ENCODE measurements around the gene LDAH.

The LDAH gene

DNA sequence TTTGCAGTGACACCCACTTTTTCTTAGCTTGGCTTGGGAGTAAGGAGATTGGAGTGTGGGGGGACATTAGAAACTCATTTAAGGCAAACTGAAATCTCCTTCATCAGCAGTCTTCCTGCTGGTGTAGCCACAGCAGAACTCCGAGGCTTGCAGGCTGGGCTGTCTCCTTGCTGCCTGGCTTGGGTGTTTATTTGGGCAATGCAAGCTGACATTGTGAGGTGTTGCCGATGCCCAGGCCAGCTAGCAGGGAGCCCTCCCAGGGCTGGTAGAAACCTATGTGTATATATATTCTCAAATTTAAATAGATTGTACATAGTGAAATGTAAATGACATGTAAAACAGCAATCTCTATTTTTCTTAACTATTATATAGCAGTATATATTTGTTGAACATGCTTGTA, 144.1 kb downstream of the LDAH start:
- no peak for FAIRE-seq

DNA sequence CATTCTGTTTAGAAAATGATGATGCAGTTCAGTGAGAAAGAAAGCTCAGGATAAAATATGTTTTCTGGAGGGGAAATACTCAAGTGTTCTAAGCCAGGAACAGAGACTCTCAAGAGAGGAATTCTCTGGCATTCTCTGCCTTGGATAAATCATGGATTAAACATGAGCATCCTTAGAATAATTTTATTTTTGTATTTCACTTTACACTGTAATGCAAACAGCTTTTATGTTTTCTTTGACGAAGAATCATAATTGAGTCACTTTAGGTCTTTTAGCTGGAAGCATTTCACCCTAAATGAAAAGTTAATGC, 144.9 kb downstream of the LDAH start:
- no peak for FAIRE-seq

DNA sequence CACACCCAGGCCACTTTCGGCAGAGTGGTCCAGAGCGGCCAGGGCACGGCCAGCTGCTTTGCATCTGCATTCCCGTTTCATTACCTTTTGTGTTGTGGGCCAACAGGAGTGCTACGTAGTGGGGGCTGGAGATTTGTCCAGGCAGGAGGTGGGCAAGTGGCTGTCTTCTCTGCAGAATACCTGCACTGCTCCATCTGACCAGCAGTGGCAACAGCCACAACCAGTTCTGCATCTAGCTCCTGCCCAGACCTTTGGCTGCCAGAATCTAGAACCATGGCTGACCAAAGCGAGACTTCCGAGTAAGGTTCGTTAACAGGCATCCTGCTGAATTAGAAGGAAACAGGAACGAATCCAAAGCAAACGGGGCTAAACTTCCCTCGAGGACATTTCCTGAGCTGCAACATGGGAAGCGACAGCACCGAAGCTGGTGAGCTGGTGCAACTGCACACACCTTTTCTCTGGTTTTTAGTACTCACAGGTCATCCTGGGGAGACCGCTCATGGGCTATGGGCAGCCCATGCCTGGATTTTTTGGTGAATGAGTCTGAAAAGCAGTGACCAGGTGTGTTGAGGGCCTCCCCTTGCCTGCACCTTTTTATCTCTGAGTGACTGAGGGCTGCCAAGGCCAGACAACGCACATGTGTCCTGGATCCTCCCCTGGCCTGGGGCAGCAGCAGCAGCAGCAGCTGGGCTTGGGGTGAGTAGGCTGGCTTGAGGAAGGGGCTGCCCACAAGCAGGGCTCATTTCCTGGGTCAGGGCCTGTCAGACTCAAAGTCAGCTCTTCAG, 145.4 kb downstream of the LDAH start:
- no peak for FAIRE-seq

DNA sequence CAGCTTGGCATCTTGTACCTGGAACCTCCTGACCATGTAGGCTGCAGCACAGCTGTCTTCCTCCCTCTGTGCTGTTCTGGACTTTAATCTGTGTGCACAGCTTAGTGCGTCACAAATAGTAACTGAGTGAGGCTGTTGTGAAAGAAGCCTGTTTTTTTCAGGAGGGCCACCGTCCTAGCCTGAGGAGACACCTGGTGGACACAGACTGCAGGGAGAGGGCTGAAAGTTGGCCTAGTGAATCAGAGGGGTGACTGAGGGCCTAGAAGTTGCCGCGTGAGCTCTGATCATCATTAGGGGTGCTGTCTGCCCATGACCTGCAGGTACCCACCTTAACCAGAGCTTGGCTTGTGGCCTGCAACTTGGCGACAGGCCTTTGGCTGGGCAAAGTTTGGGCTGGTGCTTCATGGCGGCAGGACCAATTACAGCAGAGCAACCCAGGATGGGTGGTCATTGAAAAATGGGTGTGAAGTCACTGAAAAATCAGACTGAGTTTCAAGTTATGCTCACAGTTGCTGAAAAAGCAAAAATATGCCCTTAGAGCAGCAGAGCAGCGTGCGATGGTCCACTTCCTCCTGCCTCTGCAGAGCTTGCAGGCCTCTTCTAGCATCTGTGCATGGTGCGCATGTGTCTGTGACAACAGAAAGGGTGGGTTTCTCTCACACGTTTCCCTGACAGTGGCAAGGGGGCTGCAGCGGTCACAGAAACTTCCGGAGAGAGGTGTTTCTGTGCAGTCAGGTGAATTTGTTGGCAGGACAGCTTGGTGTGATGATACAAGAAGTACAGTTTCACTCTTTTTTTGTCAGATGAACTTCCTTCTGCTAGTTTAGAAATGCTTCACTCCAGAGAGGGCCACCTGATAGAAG, 146.3 kb downstream of the LDAH start:
- no peak for FAIRE-seq

DNA sequence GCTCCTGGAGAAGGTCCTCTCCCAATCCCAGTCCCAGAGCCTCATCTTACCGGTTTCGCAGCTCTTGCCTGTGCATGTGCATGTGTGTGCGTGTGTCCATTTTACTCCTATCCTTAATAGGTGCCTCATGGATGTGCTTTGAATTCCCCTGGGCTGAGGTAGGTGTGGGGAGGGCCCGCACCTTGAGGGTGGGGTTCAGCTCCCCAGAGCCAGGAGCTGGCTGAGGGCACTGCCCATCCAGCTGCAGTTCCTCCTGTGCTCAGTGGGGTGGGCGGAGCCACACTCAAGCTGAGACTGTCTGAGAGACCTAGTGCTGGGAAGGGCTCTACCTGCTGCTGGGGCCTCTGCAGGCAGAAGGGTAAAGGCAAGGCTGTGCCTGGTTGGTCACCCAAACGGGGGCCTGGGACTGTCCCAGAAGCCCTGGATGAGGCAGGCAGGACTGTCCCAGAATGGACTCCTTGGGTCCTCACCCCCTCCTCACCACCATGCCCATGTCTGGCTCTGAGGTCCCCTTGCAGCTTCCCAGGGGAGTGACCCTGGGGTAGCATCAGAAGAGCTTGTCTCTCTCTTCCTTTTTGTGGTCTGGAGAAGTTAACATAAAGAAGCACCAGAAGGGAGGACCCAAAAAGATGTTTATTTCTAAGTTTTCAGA, 147.1 kb downstream of the LDAH start:
- FAIRE-seq: no peak

DNA sequence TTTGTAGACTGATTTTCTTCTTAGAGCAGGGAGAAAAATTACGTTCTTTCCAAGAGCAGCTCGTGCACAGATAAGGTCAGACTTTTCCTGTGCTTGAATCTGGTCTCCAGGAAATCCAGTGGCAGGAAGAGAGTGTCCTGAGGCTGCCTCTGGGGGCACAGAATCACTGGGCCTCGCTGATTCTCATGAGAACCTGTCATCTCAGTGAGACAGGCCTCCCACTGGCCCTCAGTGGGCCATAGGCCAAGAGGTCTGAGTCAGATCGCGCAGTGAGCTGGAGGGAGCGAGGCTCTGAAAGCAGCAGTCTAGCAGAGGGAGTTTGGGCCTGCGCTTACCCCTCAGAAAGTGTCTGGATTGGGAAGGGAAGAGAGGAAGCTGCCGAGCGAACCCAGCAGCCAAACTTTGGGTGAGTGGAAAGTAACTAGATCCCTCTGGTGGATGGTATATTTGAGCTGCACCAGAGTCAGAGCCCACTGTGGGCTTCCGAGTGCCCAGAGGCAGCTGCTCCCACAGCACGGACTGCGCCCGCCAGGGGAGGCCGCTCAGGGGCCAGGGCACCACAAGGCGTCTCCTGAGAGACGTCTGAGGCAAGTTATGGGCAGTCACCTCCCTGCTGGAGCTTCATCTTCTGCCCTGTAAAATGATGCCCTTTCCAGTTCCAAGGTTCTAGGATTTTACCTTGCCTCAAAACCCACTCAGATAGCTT, 147.8 kb downstream of the LDAH start:
- FAIRE-seq: no peak

DNA sequence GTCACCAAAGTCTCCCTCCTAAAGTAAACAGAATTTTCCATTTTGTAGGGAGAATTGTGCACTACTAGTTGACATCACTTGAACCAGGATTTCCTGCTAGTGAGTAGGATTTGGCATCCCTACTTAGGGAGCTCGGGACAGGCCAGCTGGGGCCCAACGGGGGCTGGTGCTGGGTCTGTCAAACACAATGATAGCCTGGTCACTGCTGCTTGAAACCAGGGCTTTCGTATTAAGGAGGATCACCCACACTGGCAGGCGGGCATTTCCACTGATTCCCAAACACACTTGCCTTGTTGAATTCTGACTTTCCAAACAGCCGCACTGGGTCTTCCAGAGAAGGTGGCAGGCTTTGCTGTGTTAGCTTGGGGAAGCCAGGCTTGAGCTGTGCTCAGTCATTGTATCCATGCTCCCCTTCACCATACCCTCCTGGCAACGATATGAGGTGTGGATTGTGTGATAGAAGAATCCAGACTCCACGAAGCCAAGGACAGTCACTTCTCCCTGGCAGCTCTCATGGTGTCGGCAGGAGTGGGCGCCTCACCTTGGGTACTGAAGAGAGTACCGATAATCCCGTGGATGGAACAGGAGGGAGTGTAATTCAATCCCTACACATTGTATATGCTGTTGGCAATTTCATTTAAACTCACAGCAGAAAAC, 148.5 kb downstream of the LDAH start:
- FAIRE-seq: no peak

DNA sequence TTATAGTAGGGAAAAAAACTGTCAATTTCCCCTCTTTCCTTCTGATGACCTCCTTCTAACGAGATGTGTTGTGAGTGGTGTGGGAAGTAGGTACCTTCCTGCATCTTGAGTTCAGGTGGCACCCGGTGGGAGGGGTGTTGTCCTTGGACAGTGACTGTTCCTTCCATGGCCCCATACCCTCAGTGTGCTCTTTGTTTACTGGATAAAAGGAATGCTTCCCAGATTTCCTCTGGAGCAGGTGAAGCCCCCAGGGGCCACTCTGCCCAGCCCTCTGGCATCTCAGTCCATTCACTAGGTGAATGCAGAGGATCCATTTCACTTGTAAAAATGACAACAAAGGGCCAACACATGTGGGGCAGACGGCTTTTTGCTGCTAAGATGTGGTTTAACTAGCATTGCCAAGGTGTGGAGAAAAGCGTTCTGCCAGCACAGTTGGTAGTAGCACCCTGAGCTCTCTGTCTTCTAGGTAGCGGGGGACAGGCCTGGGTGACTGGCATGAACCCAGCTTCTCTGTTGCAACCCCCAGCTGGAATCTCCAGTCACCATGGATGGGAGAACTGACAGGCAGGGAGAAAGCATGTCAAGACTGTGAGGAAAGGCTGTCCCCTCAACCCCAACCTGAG, 149.1 kb downstream of the LDAH start:
- no peak for FAIRE-seq

DNA sequence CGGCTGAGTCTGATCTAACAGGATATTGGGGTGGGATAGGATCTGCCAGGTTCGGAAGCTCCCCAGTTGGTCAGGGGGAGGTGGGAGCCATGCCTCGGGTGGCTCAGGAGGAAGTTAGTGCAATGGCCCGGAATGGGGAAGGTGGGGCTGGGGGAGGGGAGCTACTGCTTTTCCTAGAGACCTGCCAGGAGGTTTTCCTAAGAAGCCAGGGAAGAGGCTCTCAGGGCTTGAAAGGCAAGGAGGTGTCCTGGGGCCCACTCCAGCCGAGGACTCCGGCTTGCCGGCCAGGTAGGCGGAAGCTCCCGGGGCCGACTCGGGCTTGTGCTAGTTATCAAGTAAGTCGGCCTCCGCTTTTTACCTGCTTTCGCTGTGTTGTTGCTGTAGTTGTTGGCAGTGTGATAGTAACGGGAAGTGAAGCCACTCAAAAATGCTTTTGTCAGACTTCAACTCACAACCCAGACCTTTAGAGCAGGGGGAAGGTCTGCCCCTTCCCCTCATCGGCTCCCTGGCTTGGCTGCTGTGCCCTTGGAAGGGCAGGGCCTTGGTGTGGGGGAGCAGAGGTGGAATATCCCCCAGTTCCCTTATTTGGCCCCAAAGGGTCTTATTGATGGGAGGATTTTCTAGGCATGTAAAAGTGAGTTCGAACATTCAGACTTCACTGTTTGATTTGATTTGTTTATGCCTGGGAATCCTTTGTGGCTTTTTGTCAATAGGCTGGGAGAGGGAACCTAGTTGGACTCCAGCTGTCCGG, 150.5 kb downstream of the LDAH start:
- FAIRE-seq: no peak

DNA sequence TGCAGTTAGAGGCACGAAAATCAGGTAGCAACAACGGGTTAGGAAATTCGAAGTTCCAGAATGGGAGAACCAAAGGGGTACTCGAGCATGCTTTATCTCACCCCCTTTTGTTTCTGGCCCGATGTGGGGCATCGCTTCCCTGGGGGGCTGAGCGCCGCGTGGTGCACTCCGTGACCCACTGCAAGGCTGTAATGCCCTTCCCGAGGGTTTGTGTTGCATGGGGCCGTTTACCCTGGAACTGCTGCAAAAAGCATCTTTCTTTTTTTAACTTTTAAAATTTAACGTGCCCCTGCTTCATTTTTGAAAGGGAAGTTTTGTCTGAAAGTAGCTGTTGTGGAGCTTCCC, 151.2 kb downstream of the LDAH start:
- no peak for FAIRE-seq

DNA sequence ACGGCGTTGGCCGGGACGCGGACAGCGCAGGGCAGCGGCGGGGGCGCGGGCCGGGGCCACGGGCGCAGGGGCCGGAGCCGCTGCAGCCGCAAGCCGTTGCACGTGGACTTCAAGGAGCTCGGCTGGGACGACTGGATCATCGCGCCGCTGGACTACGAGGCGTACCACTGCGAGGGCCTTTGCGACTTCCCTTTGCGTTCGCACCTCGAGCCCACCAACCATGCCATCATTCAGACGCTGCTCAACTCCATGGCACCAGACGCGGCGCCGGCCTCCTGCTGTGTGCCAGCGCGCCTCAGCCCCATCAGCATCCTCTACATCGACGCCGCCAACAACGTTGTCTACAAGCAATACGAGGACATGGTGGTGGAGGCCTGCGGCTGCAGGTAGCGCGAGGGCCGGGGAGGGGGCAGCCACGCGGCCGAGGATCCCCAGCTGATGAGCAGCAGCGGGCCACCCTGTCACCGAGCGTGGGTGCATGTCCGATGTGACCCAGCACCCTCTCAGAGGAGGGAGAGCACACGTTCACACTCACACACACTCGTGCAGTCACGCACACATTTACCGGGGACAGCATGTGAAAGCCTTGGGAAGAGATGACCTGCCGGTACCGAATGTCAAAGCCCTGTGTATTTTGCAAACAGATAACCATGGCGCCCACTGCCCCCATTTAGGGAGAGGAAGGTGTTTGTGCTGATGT, 151.7 kb downstream of the LDAH start:
- FAIRE-seq: no peak

DNA sequence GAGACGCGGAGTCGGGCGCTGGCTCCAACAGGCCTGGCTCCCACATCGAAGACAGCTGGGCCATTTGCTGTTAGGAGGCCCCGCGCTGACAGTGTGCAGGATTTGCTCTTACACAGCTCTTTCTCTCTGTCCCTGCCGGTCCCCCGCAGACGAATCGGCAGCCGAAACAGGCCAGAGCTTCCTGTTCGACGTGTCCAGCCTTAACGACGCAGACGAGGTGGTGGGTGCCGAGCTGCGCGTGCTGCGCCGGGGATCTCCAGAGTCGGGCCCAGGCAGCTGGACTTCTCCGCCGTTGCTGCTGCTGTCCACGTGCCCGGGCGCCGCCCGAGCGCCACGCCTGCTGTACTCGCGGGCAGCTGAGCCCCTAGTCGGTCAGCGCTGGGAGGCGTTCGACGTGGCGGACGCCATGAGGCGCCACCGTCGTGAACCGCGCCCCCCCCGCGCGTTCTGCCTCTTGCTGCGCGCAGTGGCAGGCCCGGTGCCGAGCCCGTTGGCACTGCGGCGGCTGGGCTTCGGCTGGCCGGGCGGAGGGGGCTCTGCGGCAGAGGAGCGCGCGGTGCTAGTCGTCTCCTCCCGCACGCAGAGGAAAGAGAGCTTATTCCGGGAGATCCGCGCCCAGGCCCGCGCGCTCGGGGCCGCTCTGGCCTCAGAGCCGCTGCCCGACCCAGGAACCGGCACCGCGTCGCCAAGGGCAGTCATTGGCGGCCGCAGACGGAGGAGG, 152.4 kb downstream of the LDAH start:
- FAIRE-seq: no peak

DNA sequence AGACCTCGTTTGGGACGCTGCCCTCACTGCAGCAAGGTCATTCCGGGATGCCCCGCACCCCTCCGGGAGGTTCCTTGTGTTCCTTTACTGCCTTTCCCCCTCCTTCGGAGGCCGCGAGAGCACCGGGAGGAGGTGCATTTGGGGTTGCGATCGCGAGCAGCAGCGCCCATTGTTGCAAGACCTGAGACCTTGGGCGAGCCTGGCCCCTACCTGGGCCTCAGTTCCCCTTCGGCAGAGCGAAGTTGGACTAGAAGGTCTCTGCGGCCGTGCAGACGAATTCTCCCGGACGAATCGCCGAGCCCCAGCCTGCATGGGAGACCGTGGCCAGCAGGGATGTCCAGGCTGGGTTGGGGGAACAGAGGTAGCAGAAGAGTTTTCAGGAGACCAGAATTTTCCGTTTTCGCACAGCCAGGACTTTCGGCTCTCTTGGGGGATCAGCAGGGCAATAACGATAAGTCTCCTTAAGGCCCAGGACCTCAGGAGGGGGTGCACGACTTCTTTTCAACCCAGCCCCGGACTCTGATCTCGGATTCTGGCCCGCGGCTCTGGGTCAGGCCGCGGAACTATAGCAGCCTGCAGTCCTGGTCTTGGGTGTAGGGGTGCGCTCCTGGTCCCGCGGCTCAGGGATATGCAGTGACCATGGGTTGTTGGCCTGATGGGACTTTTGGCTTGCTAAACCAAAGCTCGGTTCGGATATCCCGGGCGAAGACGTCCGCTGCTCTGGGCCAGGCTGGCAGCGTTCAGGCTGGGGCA, 153.2 kb downstream of the LDAH start:
- no peak for FAIRE-seq

DNA sequence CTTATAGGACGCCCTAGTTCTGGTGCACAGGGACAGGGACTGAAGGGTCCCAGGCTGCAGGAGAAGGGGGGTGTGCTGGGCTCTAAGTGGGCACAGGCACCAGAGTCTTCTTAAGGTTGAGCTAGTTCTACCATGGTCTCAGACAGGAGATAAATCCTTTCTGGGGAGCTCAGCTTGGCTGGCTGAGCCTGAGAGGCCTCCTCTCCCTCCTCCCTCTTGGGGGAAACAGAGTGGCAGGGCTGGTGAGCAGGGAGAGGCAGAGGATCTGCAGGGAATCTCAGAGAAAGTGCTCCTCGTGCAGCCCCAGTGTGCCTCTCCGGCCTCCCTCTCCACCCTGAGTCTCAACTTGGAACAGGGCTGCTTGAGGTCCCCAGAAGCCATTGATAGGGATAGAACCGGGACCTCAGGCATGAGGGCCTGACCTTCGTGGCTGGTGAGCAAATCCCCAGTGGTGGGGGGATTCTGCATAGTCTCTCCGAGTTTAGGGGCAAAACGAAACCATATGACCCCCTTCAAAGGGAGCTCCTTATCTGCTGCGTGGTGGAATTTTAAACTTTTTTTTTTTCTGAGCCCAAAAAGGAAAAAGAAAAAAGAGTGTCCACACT, 153.9 kb downstream of the LDAH start:
- no peak for FAIRE-seq

DNA sequence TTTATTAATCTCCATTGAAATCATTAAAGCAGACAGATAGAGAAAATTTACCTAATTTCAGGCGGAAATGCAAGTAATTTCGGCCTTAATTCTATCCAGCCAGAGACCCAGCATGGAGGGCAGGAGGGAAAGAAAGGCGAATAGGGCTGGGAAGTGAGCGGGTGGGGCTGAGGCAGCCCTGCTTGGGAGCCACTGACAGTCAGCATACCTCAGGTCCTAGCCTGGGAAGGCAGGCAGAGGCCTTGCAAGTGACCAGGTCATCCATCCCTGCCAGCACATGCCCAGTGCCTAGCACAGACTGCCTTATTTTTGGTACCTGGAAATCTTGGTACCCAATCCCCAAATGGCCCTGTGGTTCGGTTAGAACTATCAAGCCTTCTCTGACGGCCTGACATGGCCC, 154.4 kb downstream of the LDAH start:
- FAIRE-seq: no peak

DNA sequence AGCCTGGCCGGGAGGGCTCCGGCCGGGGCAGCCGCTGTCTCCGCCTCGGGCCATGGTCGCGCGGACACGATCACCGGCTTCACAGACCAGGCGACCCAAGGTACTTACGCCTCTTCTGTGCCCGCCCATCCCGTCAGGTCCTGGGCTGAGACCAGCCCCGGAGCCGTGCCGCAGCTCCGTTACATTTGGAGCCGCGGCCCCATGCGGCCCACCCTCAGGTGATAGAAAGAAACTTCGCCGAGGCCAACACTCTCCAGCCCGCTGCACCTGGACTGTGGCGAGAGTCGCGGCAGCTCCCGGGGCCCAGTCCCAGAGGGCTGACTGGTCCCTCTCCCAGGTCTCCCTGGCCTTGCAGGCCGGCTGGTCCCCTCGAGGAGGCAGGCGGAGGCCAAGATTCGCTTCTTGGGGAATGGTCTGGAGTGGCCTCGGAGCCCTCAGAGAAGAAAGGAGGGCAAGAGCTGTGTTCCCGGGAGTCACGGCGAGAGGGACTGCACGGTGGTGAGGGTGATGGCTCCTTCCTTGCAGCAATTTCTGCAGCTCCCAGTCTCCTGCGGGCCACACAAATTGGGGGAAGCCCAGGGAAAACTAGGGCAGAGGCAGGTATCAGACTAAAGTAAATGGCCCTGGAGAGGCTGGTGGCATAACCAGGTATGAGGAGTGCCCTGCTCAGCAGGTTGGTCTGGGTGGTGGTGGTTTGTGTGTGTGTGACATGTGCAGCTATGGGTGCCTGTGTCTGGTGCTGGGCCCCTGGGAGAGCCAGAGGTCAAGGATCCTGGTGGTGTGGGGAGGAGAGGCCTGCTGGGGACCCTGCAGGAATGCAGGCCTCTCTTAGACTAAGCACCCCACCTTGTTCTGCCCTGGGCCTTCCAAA, 155.1 kb downstream of the LDAH start:
- FAIRE-seq: no peak

DNA sequence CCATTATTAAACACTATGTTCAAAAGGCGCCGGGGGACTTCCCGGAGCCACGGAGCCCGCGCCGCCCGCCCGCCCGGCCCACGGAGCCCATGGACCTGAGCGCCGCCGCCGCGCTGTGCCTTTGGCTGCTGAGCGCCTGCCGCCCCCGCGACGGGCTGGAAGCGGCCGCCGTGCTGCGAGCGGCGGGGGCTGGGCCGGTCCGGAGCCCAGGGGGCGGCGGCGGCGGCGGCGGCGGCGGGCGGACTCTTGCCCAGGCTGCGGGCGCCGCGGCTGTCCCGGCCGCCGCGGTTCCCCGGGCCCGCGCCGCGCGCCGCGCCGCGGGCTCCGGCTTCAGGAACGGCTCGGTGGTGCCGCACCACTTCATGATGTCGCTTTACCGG, 155.8 kb downstream of the LDAH start:
- no peak for FAIRE-seq
